Stimulated activated CD8-positive, alpha-beta memory T cell treated with anti-CD3 and anti-CD28 coated beads, Interleukin-12 subunit alpha, Interleukin-12 subunit beta, amount 100 ng/mL, for 24 hours (primary cell): ENCODE measurements around the gene LHPP.

ENCODE experiments used
- DNase-seq: peaks from one replicate; pipeline ENCODE4 v3.0.0-alpha.2; 2020; ENCODE audit errors: extremely low read depth

Gene LHPP

DNA sequence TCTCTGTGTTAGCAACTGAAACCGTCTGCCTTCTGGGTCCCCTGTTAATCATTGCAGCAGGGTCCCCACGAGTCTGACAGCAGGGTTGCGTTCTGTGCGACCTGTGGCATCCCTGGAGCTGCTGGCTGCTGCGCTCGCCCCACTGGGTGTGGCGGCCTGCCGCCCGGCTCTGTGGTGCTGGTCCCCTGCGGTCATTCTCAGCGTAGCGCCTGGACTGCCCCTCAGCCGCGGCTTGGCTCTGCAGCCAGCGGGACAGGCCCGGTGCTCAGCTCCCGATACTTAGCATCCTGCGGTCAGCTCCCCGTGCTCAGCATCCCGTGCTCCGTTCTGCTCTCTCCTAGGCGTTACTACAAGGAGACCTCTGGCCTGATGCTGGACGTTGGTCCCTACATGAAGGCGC is 35.0 kb downstream of the LHPP start:
- DNase-seq: no peak

DNA sequence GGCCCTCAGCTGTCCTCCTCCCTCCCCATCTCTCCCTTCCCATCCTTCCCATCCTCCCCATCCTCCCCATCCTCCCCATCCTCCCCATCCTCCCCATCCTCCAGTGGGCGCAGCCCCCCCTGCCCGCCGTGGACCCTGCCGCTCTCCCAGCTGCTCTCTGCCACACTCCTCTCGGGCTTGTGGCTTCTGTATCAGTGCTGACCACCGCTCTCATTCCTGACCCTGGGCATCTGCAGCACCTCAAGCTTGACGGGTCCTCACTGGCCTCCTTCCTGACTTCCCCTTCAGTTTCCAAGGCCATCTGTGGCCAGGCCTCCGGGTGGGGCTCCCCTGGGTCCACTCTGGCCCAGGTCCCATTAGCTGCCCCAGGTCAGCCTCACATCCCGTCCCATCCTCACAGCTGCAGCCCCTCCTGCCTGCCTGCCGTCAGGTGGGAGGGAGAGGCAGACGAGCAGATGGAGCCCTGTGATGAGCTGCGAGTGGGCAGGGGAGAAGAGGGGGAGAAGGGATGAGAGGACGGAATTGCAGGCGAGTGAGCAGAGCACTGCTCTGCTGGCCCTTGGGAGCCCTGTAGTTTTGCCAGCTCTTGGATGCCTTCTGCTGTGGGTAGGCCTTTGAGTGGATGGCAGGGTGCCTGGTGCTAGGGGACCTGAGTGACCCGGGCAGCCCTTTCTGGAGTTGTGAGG is 35.7 kb downstream of the LHPP start:
- DNase-seq: no peak

DNA sequence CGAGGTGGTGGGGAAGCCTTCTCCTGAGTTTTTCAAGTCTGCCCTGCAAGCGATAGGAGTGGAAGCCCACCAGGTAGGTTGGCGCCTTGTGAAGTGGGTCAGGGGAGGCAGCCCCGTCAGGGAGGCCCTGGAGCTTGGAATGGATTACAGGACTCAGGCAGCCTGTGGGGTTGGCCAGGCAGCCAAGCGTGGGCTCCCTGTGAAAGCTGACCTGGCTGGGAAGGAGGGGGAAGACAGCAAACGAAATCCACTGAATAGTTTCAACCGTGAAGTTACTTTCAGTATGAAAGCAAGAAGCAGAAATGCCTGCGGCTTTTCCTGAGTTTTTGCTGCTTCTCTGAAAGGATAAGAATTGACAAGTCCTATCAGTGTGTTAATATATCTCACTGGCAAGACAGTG is 36.4 kb downstream of the LHPP start:
- DNase-seq: no peak

DNA sequence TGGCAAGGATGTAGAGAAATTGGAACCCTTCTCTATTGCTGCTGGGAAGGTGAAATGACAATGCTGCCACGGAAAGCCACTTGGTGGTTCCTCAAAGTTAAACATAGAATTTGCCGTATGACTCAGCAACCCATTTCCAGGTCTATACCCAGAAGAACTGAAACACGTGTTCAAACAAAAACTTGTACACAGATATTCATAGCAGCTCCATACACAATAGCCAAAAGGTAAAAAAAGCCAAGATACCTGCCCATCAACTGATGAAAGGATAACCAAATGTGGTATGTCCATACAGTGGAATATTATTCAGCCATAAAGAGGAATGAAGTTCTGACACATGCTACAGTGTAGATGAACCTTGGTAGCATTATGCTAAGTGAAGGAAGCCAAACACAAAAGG is 39.1 kb downstream of the LHPP start:
- DNase-seq: no peak

DNA sequence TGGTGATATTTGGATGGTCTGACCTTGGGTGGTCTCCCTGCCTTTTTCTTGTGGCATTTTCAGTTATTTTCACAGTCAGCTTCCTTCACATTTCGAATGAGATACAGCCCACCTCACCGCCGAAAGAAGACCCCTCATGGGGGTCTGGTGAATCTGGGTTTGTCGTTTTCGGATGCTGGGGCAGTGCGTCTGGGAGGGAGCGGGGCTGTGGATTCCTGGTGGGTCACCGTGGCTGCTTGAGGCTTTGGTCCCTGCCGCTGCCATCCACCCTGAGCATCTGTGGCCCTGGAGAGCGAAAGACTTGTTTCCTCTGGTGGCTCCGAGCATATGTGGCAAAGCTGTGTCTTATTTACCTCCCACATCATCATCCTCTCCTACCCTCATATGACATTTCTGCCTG is 43.1 kb downstream of the LHPP start:
- no peak for DNase-seq

DNA sequence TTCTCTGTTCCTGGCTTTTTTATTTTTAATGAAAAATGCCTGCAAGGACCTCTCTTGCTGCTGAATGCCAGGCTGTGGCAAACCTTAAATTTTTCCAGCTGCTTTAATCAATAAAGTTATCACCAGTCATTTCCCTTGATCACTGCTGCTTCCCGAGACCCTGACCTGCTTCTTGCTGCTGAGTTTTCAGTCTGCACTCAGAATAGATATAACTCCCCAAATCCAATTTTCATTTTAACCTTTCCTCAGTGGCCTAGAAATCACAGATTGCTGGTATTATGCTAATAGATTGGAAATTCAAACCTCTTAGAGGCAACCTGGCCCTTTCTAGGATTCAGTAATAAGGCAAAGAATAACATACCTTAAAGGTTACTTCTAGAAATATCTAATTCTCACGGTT is 43.7 kb downstream of the LHPP start:
- no peak for DNase-seq

DNA sequence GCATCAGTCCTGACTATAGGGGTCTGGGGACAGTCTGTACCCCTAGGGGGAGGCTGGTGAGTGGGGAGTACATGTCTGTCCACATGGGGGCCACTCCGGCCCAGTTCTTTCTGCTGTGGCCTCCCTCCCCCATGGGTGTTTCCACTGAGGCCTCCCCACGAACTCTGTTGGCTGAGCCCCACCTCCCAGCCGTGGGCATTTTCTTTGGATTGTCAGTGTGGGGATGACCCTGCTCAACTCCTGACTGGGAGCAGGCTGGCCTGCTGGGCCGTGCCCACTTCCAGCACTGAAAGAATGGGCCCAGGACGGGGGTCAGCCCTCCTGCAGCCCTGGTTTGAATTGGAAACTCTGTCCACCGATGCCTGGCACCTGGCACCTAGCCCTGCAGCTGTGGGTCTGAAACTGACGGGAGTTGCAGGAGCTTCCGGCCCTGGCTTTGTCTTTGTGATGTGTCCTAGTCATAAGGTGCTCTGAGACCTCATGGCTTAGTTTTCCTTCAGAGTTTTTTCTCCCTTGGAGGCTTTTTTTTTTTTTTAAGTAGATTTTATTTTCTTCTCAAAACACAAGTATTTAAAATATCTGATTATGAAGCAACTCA is 46.5 kb downstream of the LHPP start:
- DNase-seq: no peak

DNA sequence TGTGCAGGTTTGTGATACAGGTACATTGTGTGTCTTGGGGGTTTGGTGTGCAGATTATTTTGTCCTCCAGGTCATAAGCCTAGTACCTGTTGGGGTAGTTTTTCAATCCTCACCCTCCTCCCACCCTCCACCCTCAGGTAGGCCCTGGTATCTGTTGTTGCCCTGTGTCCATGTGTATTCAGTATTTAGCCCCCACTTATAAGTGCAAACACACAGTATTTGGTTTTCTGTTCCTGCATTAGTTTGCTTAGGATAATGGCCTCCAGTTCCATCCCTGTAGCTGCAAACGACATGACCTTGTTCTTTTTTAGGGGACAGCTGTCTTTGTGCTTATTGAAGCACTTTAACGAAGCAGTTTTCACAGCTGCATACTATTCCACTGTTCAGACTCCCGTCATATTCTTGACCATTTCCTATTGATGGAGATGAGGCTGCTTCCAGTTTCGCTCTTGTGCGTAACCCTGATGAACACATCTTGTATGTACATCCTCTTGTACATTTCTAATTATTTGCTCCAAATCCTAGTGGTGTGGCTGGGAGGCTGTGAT is 47.4 kb downstream of the LHPP start:
- no peak for DNase-seq

DNA sequence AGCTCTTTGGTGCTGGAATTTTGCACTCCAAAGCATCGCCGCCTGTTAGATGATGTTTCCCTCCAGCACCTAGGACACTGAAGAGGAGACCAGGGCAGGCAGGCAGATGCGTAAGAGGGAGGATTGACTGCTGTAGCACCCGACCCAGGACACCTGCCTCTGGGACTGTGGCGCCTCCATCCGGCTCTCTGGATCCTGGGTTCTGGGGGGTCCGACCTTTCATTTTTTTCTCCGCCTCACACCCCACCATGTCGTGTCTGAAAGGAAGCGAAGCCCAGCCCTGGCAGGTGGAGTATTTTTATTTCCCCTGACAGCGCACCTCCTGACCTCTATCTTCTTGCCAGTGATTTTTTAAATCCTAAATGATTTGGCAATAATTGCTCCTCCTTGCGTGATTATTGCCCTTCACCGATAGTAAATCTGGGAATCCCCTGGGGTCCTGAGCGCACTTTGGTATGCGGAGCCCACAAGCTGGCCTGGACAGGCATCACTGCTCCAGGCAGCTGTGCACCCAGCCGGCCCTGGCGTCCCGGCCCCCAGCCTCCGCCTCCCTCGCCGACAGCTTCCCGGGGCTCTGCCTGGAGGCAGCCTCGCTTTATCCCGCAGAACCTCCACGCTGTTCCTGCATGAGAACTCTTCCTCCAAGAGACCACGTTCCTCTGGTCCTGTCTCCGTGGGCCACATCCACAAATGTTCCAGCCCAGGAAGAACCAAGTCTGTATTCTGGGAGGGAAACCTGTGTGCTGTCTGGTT is 48.4 kb downstream of the LHPP start:
- no peak for DNase-seq

DNA sequence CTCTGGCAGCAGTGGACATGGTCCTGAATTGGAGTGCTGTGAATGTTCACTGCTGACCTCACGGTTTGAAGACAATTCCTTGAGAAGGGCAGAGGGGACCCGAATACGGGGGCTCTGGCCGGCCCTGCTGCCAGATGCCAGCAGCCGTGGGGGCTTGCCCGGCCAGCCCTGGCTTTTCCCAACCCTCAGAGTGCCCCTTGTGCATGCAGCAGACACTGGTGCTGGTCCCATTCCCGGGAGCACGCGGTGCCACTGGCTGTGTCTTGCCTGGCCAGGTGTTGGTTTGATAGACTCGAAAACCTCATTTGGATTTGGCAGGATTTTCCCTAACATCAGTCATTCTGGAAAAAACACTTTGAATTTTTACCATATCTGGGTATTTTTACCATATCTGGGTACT is 49.1 kb downstream of the LHPP start:
- DNase-seq: no peak

DNA sequence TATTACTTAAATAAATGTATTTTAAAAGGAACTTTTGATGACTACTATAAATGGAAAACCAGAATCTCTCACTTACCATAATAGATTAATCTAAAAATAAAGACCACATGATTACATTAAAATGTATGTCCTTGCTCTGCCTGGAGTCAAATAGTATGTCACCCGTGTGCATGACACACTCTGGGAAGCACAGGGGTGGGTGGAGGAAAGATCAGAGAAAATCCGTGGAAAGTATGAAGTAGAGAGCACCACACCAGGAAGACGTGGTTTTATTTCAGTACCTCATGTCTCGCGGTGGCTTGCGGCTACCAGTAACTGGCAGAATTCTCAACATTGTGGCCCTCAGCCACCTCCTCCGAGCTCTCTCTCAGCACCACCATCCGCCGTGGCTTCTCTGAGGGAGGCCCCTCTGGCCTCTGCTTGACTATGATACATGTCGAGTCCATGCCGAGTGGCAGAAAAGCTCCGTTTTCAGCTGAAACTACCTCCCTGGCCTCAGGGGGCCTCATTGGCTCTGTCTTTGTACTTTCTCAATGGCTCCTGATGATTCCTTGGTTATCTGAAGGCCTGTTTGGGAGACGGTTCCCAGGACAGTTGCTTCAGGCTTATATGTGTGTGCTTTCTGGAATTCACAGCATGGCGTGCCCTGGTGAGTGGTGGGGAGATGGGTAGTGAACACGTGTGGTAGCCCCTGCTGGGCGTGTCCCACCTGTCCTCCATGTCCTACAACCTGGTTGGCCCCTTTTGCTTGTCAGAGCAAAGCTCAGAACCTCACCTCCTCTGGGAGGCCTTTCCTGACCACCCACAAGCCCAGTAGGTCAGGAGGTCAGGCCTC is 49.8 kb downstream of the LHPP start:
- no peak for DNase-seq

DNA sequence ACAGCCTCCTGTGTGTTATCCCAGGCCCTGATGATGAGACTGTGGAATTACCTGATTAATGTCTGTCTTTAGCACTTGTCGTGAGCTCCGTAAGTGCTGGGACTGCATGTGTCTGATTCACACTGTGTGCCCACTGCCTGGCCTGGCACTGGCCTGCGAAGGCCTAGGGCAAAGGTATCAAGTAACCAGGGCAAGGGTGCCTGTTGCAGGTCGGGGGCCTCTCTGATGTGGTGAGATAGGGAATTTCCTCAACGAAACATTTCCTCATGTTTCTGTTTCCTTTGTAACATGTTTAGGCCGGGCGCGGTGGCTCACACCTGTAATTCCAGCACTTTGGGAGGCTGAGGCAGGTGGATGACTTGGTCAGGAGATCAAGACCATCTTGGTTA is 50.4 kb downstream of the LHPP start:
- no peak for DNase-seq

DNA sequence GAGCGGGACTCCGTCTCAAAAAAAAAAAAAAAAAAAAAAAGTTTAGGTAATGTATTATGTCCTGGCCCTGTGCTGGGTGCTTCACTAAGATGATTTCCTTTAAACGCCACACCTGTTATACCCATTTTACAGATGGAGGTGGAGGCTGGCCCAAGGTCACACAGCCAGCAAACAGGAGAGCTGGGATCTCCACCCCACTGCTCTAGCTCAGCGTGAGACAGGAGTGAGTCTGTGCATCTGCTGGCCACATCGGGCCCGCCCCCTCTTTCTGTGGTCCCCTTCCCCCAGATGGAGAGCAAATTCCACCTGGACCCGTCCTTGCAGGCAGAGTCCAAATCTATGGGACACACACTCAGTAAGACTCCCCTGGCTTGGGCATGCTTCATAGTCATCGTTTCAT is 51.0 kb downstream of the LHPP start:
- DNase-seq: no peak

DNA sequence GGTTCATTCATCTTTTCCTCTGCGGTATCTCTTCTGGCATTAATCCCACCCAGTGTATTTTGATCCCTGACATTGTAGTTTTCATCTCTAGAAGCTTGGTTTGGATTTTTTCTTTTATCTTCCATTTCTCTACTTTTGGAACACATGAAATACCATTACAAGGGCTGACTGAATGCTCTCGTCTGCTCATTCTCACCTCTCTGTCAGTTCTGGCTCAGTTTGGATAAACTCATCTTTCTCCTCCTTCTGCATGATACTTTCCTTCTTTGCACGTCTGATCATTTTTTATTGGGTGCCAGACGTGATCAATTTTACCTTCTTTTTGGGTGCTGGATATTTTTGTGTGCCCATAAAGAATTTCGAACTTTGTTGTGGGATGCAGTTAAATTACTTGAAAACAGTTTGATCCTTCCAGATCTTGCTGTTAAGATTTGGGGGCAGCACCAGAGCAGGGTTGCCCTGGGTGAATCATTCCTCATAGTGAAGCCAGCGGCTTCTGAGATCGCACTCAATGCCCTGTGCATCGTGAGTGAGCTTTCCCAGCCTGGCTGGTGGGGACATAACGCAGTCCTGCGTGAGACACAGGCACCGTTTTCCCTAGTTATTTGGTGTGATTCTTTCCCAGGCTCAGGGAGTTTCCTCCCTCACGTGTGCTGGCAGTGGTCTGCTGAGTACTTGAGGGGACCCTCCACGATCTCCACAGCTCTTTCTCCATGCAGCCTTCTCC is 53.8 kb downstream of the LHPP start:
- no peak for DNase-seq

DNA sequence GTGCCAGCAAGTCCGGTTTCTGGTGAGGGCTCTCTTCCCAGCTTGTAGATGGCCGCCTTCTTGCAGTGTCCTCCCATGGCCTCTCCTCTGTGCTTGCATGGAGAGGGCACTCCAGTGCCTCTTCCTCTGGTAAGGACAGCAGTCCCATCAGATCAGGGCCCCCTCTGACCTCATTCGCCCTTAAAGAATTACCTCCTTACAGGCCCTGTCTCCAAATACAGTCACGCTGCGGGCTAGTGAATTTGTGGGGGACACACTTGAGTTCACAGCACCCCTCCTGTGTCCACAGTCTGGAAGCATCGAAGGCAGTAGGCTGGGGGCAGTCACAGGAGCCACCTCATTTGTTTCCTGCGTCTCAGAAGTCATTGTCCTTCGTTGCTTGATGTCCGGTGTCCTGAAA is 54.6 kb downstream of the LHPP start:
- no peak for DNase-seq

DNA sequence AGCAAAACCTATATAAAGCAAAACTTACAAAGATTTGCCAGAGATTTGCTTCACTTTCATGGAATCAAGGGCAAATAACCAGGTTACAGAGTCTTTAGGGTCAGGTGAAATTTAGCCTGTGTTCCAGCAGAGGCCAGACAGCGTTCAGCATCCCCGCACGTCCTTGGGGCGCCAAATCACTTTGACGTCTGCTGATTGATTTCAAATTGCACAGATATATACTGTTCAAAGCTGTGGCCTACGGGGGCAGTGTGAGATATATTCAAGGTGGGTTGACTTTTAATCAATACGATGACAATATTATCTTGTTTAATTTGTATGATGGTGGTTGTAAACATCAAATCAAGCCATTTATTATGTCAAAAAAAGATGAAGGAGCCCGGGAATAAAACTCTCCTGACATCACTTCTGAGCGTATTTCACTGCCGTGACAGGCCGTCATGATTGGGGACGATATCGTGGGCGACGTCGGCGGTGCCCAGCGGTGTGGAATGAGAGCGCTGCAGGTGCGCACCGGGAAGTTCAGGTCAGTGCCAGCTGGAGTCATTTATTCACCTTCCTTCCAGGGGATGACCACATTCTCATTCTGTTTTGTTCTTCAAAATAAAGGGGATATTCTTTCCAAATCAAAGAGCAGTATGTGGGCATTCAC is 55.2 kb downstream of the LHPP start:
- no peak for DNase-seq

DNA sequence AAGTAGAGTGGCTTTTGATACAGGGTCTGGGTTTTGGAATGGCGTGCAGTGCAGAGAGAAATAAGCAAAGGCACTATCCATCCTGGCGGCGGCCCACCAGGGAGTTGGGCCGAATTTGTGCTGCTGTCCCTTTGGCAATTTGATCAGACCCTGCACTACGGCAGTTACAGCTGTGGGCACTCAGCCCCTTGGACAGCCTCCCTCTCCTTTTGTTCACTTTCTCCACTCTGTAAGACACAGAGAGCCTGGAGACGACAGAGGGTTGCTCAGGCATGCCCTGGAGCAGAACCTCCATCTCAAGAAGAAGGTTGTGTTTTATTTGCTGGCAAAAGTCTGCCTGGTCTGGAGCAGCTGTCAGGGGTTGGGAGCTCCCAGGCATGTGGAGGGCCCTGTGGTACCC is 55.8 kb downstream of the LHPP start:
- no peak for DNase-seq

DNA sequence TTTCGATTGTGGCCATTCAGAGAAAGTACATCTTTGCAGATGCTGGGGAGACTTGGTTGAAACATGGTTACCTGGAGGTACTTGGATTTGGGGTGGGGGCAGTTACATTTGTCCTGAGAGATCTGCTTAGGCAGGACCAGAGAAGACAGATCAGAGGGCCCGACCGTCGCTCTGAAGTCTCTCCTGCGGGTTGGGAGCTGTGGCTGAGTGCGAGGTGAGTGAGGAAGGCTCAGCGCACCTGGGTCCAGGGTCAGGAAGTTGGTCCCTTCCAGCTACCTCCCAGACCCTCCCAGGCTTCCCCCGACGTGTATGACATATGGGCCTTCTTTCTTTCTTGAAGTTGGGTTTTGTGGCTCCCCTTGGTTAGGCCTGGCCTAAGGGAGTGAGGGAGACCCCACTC is 56.3 kb downstream of the LHPP start:
- no peak for DNase-seq

DNA sequence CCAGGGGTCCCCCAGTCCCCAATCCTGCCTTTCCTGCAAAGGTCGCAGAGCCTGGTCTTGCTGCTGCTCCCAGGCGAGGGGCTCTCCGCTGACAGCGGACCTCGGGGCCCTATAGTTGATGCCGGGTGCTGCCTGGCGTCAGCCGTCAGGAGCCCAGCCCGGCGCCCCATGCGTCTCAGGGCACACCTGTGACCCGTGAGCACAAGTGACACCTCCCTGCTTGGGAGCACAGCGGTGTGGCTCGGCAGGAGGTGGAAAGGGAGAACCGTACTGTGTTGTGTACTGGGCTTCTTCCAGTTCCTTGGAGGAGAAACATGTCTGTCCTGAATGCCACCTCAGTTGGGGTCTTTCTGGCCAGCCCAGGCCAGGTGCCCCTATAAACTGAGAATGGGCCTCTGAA is 56.7 kb downstream of the LHPP start:
- no peak for DNase-seq

DNA sequence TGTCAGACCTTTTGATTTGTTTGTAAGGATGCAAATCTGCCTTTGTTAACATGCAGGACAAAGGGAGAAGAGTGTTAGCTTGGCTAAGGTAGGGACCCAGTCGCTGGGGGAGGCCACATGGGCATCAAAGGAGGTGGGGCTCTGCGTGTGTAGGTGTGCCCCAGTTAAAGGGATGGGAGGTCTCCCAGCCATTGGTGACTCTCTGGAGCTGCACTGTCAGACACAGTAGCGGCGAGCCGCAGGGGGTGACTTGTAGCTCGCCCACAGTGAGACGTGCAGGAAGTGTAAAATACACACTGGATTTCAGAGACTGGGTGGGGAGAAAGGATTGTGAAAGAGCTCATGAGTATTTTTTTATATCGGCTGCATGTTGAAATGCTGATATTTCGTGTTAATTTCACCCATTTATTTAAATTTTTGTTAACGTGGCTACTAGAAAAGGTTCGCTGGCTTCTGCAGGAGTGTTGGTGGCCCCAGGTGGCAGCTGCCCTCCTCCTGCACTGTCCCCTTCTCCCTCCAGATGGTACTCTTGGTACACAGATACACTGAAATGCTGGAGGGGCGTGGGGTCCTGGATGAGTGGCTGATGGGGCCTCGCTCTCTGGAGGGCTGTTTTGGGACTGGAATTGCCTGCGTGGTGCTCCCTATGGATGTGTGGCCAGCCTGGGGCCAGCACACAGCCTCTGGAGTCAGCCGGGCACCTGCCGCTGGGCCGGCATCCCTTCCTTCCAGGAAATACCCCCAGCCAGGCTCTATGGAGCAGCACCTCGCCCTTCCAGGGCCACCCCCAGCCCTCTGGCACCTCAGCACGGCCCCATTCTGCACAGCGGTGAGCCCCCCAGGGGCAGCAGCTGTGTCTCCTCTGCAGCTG is 59.2 kb downstream of the LHPP start:
- no peak for DNase-seq
